ENCODE data around the gene ISG15. TPM values are rescaled to one million over a fixed set of nuclear protein-coding genes. Genes with fewer than 3 reads are reported as not detected.

Gene ISG15
- polyA plus RNA-seq, 1 of the 3 experiments (the other 2 are of a cell fraction): 28.6 TPM

- POLR2A ChIA-PET: no interaction called here
- WGBS (ENCODE audit: low lambda C conversion rate): 14% methylated on average over 5 of the region's 27 CpGs
- H2AFZ ChIP-seq (ENCODE audit: low read depth): no peak overlapping the region
- H3K9me2 ChIP-seq: no peaks in the 10 kb centered on the region
- CTCF ChIA-PET: interaction anchor here (0.8 to 13.2 kb wide), 4 partner anchors 16 to 93 kb away, joined by 3 to 246 read pairs (median 4); partner anchors contain the start of gene PERM1
- H3K4me1 ChIP-seq (ENCODE audit: control insufficient read depth in 1 of 2, insufficient read depth in 2 of 2, low read depth in 1 of 2, low read length in 1 of 2): peaks cover 0 to 15% of the 10 kb centered on the region in 2 experiments; a peak in 1 of 4 replicates
- no peaks in the 10 kb centered on the region for H4K20me1 ChIP-seq (ENCODE audit: insufficient read depth)
- H3F3A ChIP-seq (replicated peaks; ENCODE audit: insufficient read depth): no peaks in the 10 kb centered on the region
- peaks cover 12% of the 10 kb centered on the region; the same call in 1 of the 2 replicates for H3K27me3 ChIP-seq (ENCODE audit: insufficient read depth)
- no peaks in the 10 kb centered on the region for H3K36me3 ChIP-seq (replicated peaks in 1 of 2; ENCODE audit: control insufficient read depth in 1 of 2, insufficient read depth in 2 of 2, low read length in 1 of 2)
- no peak overlapping the region for H3K9ac ChIP-seq
- H3K9me3 ChIP-seq: no peaks in the 10 kb centered on the region
- H3K79me2 ChIP-seq (ENCODE audit: insufficient read depth): no peaks in the 10 kb centered on the region
- TF ChIP-seq RFX5 (IDR thresholded peaks at IDR 0.05; ENCODE audit: low read length) (no peak), ZBTB33 (IDR thresholded peaks at IDR 0.05; ENCODE audit: borderline replicate concordance, low read depth) (no peak), JUND (IDR thresholded peaks at IDR 0.05) (no peak), FOXJ3 (CRISPR knock-in tag; IDR thresholded peaks at IDR 0.05) (no peak), MEF2A (IDR thresholded peaks at IDR 0.05; ENCODE audit: borderline replicate concordance, low read depth) (no peak), EZH2phosphoT487 (IDR thresholded peaks at IDR 0.05; ENCODE audit: borderline replicate concordance, low read depth) (no peak), FOSL2 (IDR thresholded peaks at IDR 0.05; ENCODE audit: borderline replicate concordance, low read depth) (no peak), FOXM1 (IDR thresholded peaks at IDR 0.05; ENCODE audit: low read depth) (no peak), RCOR1 (IDR thresholded peaks at IDR 0.05; ENCODE audit: low read length) (no peak), RAD21 (IDR thresholded peaks at IDR 0.05; ENCODE audit: low read length) (no peak), SIN3A (IDR thresholded peaks at IDR 0.05; ENCODE audit: borderline replicate concordance, low read depth, low read length) (no peak), POLR2AphosphoS5 (IDR thresholded peaks at IDR 0.05; ENCODE audit: low read depth, low read length) (no peak), MAX (IDR thresholded peaks at IDR 0.05; ENCODE audit: low read depth) (no peak), YY1 (IDR thresholded peaks at IDR 0.05; ENCODE audit: low read depth) (no peak), ELF1 (IDR thresholded peaks at IDR 0.05) (no peak), USF2 (IDR thresholded peaks at IDR 0.05; ENCODE audit: borderline replicate concordance, low read depth, low read length) (no peak)
- H3K4me3 ChIP-seq (ENCODE audit: low read depth in 2 of 2, low read length in 1 of 2): peak overlapping the region in 1 of 2 experiments; percentile 22; a peak in 1 of 4 replicates
- DNase-seq: no peak
- H3K27ac ChIP-seq (ENCODE audit: low read depth in 2 of 2, low read length in 1 of 2): no peak overlapping the region
- H3K4me2 ChIP-seq: peak overlapping the region; percentile 44; the same call in 1 of the 2 replicates
These were observed 14.6 kb upstream of the ISG15 start for GRCh38 chr1:998745-998994.
